Skin epidermis (tissue), 12 donors: ENCODE results near the gene MBD3L1.

ENCODE experiments used
- H3K27ac ChIP-seq, 21 experiments: fragments of 200-600 bp; sonication (generic) in 11 of 21; one replicate each; pipeline ENCODE4 v1.5.0; 2020; ENCODE audit warnings: mild to moderate bottlenecking in 3 of 21, inconsistent platforms in 2 of 21, moderate library complexity in 2 of 21
- H3K4me3 ChIP-seq, 7 experiments: fragments of 200-600 bp; sonication (generic) in 2 of 7; one replicate each; pipeline ENCODE4 v1.5.0; 2020; ENCODE audit warnings: inconsistent platforms in 2 of 7, mild to moderate bottlenecking in 2 of 7, moderate library complexity in 1 of 7

MBD3L1 gene

DNA sequence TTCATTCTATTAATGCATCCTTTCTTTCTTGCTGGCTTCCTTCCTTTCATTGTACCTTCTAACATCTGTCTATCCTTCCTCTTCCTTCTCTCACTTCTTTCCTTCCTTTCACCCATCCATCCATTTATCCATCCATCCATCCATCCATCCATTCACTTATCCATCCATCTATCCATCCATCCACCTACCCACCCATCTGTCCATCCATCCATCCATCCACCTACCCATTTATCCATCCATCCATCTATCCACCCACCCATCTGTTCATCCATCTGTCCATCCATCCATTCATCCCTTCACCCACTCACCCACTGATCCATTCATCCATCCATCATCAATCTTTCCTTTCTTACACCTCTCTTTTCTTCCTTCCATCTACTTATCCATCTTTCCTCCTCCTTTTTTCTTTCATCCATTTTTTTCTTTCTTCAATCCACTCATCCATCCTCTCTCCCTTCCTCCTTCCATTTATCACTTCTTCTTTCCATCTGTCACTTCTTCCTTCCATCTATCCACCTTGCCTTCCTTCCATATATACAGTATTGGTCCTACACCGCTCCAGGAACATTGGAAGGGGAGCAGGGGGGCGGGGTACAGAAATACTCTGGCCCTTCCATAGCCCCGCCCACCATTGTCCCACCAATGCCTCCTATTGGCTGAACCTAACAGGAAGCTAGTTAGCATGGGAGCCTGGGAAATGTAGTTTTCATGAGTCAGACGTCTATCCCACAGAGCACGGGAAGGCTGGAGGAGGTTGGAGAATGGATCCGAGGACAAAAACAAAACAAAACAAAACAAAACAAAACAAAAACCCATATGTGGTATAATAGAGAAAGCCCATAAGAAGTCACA is 45.9 kb downstream of the MBD3L1 start:
- H3K27ac ChIP-seq: no peak overlapping the region
- H3K4me3 ChIP-seq: no peak overlapping the region

DNA sequence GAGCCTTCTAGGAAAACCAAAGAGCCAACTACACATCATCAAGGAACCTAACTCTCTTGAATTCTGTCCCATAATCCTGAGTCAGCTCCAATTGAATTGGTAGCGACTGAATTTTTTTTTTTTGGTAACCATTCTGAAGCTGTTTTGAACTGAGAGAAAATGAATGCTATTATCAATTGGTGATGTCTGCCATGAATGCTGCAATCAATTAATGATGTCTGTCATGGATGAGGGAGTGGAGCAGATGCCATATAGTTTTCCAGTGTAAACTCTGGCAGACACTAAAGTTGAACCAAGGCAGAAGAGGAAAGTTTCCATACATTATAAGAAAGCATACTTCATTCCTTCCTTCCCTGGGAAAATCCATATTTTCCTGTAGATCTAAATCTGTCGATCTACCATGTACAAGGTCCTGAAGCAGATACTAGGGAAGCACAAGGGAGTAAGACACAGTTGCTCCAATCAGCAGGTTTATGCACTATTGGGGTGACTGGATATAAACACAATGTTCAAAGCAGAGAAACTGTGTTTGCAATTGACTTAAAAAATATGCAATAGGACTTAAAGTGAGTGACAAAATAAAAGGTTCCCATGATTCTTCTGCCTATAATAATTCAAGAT is 48.8 kb downstream of the MBD3L1 start:
- H3K27ac ChIP-seq: no peak overlapping the region
- H3K4me3 ChIP-seq: no peak overlapping the region

DNA sequence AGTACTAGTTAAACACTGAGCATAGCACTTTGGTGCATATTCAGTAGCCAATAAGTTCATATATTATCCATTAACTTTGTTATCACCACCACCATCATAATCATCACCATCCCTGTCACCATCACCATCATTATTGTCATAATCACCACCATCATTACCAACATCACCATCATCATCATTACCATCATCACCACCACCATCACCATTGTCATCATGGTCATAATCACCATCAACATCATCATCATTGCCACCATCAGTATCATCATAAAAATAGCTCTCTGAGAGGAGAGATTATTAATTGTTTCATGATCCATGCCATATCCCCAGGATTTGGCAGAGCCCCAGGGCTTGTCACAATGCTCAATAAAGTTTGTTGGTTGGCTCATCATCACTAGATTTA is 49.3 kb downstream of the MBD3L1 start:
- Histone ChIP-seq H3K4me3 (no peak overlapping the region), H3K27ac (no peak overlapping the region)

DNA sequence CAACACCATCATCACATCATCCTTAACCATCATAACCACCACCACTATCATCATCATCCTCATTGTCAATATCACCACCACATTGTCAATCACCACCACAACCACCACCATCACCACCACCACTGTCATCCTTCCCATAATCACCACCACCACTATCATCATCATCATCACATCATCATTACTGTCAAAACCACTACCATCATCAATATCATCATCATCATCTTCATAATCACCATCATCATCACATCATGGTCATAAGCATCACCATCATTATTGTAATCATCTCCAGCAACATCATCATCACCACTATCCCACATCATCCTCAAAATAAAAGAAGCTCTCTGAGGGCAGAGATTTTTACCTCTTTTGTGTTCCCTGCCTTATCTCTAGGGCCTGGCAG is 52.2 kb downstream of the MBD3L1 start:
- Histone ChIP-seq H3K4me3 (no peak overlapping the region), H3K27ac (no peak overlapping the region)

DNA sequence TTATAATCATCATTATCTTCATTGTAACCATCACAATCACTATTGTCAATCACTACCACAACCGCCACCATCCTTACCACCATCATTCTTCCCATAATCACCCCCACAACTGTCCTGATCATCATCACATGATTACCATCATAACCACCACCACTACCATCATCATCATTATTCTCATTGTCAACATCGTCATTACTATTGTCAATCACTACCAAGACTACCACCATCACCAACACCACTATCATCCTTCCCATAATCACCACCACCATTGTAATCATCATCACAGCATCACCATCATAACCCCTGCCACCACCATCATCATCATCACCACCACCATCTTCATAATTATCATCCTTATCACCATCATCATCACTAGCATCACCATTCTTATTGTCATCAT is 55.2 kb downstream of the MBD3L1 start:
- H3K27ac ChIP-seq: no peak overlapping the region
- no peak overlapping the region for H3K4me3 ChIP-seq

DNA sequence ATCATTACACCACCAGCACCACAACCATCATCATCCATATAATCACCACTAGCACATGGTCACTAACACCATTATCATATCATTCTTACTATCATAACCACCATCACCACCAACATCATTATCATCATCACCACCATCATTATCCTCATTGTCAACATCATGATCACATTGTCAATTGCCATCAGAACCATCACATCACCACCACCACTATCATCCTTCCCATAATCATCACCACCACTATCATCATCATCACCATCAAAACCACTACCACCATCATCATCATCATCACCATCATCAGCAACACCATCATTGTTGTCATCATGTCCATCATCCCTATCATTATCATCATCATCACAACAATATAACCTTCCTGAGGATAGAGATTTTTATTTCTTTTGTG is 58.1 kb downstream of the MBD3L1 start:
- no peak overlapping the region for H3K27ac ChIP-seq
- no peak overlapping the region for H3K4me3 ChIP-seq
